ENCODE data around the gene MTARC1.

DNA sequence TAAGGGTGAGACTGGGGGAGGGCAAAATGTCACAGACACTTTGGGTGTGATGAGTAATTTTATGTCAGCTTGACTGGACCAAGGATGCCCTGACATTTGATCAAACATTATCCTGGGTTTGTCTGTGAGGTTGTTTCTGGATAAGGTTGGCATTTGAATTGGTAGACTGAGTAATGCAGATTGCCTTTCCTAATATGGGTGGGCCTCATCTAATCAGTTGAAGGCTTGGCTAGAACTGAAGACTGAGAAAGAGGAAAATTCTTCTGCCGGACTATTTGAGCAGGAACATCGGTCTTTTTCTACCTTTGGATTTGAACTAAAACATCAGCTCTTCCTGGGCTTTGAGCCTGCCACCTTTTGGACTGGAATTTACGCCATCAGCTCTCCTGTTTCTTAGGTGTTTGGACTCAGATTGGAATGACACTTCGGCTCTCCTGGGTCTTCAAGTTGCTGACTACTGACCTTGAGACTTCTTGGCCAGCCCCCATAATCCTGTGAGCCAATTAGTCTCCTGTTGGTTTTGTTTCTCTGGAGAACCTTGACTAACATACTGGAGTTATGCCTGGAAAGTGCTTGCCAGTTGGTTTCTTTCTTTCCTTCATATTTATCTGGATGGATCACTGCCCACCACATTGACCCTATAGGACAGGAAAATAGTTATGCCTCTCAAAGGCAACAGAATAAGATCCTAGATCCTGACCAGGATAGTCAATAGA is 47.6 kb downstream of the MTARC1 start:
- TF ChIP-seq, protein P1, sequence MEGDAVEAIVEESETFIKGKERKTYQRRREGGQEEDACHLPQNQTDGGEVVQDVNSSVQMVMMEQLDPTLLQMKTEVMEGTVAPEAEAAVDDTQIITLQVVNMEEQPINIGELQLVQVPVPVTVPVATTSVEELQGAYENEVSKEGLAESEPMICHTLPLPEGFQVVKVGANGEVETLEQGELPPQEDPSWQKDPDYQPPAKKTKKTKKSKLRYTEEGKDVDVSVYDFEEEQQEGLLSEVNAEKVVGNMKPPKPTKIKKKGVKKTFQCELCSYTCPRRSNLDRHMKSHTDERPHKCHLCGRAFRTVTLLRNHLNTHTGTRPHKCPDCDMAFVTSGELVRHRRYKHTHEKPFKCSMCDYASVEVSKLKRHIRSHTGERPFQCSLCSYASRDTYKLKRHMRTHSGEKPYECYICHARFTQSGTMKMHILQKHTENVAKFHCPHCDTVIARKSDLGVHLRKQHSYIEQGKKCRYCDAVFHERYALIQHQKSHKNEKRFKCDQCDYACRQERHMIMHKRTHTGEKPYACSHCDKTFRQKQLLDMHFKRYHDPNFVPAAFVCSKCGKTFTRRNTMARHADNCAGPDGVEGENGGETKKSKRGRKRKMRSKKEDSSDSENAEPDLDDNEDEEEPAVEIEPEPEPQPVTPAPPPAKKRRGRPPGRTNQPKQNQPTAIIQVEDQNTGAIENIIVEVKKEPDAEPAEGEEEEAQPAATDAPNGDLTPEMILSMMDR (IDR thresholded peaks at IDR 0.05) = no peak
- no peak for TF ChIP-seq POLR2A (IDR thresholded peaks at IDR 0.05)
- no peak for TF ChIP-seq EP300 (IDR thresholded peaks at IDR 0.05)

All from ovary (tissue), 3 donors.